CMK (cell line): ENCODE data around the gene FBXO44.
"Not testable (repeated sequence)": the region's sequence is repeated elsewhere in the genome, so short reads cannot be mapped to it uniquely, and the experiment has no call there.

Source experiments
- DNase-seq: peaks from one replicate; pipeline ENCODE4 v3.0.0-alpha.2; 2010; ENCODE audit warnings: low read depth

FBXO44 gene, protein sequence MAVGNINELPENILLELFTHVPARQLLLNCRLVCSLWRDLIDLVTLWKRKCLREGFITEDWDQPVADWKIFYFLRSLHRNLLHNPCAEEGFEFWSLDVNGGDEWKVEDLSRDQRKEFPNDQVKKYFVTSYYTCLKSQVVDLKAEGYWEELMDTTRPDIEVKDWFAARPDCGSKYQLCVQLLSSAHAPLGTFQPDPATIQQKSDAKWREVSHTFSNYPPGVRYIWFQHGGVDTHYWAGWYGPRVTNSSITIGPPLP

DNA sequence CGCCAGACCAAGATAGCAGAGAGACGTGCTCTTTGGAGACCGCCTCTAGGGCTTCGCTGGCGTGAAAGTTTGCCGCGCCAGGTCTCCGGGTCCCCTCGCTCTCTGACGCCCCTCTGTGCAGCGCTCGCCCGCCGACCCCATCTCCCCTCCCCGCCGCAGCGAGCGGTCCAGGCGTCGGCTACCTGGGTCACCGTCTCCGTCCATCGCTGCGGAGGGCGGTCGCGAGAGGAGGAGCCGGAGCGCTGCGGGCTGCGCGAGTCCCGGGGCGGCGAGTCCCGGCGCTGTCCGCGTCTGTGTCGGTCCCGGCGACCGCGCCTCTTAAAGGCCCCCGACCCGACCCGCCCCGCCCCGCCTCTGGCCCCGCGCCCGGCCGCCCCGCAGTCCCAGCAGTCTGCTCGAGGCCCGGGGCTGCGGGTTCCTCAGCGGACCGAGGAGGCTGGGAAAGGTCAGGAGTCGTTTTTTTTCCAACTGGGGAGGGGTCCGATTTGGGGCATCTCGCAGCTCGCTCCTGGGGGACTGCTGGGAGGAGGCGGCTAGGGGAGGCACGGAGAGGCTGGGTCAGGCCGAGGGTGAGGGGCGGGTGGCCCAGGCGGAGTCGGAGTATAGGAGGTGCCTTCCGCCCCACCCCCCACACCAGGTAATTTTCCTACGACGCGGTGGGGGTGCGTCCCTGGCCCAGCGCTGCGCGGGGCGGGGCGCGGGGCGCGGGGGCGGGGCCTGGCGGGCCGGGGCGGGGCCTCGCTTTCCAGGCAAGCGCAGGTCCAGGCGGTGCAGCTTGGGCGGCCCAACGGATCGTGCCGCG, at the start of gene FBXO44, which contains the start of gene FBXO2:
Gene FBXO44, plus strand, starts transcription at position 741 of the 802 bp plus-strand sequence. CDS start 959 bp downstream, outside the sequence.
Gene FBXO2, minus strand, starts transcription at position 293 of the 802 bp plus-strand sequence. Its CDS starts 89 bp downstream, at position 204.
- no peak for DNase-seq

DNA sequence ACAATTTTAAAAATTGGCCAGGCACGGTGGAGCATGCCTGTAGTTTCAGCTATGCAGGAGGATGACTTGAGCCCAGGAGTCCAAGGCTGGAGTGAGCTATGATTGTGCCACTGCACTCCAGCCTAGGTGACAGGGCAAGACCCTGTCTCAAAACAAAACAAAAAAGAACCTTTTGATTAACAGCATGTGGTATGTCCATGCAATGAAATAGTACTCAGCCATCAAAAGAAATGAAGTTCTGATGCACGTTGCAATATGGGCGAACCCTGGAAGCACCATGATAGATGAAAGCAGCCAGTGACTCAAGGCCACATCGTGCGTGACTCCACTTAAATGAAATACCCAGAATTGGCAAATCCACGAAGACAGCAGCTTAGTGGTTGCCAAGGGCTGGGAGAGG, 47.9 kb upstream of the FBXO44 start:
- DNase-seq = no peak

DNA sequence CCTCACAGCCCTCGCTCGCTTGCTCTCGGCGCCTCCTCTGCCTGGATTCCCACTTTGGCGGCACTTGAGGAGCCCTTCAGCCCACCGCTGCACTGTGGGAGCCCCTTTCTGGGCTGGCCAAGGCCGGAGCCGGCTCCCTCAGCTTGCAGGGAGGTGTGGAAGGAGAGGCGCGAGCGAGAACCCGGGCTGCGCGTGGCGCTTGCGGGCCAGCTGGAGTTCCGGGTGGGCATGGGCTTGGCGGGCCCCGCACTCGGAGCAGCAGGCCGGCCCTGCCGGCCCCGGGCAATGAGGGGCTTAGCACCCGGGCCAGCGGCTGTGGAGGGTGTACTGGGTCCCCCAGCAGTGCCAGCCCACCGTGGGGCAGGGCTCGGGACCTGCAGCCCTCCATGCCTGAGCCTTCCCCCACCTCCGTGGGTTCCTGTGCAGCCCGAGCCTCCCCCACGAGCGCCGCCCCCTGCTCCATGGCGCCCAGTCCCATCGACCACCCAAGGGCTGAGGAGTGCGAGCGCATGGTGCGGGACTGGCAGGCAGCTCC, 46.0 kb upstream of the FBXO44 start:
- DNase-seq = not testable (repeated sequence)

DNA sequence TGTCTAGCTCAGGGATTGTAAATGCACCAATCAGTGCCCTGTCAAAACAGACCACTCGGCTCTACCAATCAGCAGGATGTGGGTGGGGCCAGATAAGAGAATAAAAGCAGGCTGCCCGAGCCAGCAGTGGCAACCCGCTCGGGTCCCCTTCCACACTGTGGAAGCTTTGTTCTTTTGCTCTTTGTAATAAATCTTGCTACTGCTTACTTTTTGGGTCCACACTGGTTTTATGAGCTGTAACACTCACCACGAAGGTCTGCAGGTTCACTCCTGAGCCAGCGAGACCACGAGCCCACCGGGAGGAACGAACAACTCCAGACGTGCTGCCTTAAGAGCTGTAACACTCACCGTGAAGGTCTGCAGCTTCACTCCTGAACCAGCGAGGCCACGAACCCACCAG, 45.3 kb upstream of the FBXO44 start:
- not testable (repeated sequence) for DNase-seq

DNA sequence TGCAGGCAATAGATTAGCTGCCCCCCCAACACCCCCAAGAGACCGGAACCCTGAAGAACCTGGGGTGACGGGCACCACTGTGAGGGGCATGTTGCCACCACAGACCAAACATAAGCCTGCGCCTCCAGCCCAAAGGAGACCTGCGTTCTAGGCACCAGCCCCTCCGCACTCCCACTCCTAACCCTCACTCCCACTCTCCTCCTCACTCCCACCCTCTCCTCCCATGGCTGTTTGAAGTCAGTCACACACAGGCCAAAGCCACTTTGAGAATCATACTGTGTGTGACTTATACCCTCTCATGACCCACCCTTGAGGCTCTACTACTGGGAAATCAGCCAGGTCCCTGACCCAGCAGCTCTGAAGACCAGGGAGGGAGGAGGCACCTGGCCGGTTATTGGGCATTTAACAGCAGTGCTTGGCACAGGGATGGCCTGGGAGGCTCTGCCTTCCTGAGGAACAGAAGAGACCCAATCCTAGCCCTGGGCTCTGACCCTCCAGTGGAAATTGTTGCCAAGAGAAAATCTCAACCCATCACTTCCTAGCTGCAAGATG, 44.0 kb upstream of the FBXO44 start:
- no peak for DNase-seq

DNA sequence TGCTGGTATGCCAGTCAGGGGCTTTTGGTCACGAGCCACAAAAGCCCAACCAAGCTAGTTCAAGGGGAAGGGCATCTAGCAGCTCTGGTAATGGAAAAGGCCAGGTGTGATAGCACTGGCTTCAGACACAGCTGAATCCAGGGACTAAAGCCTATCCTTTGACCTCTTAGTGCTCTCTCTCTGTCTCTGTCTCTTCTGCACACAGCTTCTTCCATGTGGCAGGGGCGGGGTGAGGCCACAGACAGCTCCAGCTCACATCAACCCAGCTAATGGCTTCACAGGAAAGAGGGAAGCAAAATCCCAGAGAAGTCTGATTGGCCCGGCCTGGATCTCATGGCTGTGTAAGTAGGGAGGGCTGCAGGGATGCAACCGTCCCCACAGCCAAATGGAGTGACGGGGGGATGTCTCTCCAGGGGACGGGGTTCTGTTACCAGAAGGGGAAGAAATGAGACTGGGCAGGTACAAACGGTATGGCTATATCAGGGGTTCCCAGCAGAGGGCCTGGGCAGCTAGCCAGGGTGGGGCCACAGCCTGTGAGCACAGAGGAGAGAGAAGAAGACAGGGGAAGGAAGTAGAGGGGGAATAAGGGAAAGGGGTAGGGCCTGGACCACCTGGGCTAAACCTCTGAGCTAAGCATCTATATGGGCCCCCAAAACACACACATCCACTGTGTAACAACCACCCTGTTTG, 42.9 kb upstream of the FBXO44 start:
- DNase-seq = no peak

DNA sequence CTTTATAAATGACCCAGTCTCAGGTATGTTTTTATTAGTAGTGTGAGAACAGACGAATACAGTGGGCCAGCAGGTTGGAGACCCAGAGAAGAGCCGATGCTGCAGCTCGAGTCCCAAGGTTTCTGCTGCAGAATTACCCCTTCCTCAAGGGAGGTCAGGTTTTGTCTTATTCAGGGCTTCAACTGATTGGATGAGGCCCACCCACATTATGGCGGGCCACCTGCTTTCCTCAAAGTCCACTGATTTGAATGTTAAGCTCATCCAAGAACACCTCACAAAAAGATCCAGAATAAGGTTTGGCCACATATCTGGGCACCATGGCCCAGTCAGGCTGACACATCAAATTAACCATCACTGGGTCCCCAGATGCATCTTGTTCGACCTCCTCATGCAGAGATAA, 41.3 kb upstream of the FBXO44 start:
- no peak for DNase-seq

DNA sequence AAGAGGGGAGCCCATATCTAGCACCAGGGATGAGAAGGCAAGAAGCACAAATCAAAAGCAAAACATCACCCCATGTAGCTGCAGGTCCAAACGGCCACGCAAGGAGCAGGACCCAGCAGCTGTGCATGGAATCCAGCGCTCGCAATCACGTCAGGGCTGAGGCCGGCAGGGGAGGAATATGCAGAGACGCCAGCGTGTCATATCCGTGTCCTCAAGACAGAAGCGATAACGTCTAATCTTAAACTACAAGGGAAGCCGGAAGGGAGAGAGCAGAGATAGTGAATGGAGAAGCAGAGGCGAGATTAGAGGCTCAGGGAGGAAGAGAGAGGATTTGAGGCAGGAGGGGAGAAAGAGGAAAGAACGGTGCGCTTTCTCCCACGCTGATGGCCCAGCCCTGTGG, 39.6 kb upstream of the FBXO44 start:
- peak; percentile 72 for DNase-seq

DNA sequence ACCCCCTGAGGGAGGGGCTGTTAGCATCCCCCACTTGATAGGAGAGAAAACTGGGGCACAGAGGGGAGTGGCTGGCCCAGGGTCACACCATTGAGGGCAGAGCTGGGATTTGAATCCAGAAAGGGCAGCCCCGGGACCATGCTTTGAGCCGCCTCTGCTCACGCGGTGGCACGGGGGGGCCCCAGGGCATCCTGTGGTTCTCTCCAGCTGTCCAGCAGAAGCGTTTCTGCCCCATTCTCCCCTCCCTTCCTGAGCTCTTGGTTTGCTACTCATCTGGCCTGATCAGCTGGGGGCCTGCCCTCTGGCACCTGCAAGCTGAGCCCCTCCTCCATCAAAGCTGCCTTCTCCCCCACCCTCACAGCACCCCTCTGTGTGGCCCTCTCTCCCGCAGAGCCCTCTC, 37.9 kb upstream of the FBXO44 start:
- DNase-seq = no peak

DNA sequence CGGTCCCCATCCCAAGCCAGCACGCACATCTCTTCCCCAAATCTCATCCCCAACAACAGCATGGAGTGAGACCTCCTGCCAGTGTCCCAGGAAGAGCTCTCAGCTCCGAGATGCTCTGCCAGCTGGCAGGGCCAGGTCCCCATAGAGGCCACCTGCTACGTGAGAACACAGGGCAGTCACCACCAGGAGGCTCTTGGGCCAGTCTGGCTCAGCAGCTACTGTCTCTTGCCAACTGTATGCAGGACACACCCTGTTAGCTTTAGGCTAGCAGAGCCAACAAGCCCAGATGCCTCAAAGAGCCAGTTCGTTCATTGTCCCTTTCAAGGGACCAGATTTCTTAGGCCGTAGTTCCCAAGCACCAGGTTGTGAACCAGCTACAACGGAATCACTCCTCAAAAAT, 37.4 kb upstream of the FBXO44 start:
- no peak for DNase-seq

DNA sequence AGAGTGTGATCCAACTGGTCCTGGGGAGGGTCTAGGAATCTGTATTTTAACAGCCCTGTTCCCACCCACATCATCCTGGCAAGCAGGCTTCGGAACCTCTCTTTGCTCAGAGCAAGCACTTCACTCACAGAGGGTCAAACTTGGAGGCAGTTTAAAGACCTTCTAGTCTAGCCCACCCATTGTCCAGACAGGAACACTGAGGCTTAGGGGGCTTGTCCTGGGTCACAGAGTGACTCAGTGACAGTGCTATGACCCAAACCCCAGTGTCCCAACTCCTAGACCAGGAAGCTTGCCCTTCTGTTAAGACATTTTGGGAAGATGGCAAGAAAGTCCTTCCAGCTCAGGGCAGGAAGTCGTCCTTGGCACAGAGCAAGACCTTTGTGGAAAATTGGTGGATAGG, 36.9 kb upstream of the FBXO44 start:
- no peak for DNase-seq

DNA sequence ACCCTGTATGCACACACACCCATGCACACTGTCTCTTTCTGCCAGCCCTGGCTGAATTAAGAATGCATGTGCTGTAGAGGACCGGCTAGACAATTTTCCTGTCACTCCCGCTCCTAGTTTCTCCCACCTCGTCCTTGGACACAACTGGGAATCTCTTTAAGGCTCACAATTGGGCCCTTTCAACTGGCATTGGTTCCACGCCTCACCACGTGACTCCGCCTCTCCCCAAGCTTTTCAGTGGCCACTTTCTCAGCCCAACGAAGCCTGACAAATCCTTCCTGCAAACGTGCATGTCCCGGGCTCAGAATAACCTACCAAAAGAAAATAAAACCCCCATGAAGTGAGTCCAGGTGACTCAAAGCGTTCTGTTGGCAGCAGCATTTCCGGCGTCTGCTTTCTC, 34.3 kb upstream of the FBXO44 start:
- DNase-seq = no peak

DNA sequence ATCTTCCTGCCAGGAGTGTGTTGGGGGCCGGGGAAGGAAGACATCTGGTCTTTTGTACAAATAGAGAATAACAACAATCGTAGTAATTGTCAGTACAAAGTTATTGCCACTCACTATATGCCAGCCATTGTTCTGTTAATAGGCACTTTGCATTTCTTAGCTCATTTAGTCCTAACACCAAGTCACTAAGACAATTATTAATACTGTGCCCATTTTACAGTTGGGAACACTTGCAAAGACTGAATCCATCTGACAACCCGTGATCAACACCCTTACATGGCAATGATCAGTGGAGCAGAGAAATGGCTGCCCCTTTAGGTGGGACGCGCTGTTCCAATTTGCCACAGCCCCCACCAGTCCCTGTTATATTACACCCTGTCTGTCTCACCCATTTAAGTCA, 33.8 kb upstream of the FBXO44 start:
- DNase-seq = no peak

DNA sequence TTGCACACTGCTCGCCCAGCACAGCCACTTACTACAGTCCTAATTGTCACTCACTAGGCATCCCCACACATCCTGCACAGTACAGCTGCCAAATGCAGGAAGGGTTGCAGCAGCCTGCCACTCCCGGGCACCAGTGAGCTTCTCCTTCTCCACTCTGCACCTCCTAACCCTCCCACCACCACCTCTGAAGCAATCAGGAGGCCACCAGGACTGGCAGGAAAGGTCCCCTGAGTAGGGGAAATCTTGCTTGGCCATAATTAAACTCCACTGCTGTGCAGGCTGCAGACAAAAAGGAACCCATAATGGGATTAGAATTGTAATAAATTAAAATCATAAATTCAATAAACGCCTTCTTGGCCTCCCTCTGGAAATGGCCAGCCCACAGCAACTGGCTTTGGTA, 32.3 kb upstream of the FBXO44 start:
- DNase-seq = no peak

DNA sequence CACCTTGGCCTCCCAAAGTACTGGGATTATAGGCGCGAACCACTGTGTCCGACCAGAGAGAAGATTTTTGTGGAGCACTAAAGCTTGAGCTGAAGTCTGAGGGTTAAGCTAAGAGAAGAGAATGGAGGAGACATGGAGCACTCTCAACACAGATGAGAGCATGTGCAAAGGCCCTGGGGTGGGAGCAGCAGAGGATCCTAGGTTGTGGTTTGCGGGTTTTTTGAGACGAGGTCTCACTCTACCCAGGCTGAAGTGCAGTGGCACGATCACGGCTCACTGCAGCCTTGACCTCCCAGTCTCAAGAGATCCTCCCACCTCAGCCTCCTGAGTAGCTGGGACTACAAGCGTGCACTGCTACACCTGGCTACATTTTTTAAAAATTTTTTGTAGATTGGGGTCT, 31.0 kb upstream of the FBXO44 start:
- no peak for DNase-seq

DNA sequence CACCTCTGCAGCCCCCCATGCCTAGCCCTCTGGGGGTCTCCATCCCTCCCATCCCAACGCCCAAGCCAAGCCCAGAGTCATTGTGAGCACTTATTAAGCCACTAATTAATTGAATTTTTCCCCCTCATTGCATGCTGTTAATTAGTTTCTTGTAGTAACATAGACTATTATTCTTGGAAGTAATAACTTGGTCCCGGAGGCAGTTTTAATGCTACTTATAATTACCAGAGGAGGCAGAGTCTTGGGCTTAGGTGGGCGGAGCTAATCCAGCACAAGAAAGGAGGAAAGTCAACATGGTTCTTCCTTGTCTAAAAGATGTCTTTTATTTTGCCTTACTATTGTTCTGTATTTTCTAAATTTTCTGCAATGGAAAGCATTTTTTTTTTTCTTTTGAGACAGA, 28.1 kb upstream of the FBXO44 start:
- DNase-seq = no peak

DNA sequence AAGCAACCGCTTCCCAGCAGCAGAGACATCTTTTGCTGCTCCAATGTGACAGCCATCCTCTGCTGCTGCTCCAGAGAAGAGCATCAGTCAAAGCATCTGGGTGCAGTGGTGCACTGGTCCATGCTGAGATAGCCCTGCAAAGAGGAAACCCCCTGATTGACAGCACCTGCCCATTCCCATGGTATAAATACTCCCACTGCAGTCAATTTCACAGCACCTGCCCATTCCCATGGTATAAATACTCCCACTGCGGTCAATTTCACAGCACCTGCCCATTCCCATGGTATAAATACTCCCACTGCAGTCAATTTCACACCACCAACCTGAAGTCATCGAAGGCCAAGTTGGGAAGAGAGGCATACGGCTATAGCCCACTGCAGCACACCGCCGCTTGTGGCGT, 25.9 kb upstream of the FBXO44 start:
- no peak for DNase-seq

DNA sequence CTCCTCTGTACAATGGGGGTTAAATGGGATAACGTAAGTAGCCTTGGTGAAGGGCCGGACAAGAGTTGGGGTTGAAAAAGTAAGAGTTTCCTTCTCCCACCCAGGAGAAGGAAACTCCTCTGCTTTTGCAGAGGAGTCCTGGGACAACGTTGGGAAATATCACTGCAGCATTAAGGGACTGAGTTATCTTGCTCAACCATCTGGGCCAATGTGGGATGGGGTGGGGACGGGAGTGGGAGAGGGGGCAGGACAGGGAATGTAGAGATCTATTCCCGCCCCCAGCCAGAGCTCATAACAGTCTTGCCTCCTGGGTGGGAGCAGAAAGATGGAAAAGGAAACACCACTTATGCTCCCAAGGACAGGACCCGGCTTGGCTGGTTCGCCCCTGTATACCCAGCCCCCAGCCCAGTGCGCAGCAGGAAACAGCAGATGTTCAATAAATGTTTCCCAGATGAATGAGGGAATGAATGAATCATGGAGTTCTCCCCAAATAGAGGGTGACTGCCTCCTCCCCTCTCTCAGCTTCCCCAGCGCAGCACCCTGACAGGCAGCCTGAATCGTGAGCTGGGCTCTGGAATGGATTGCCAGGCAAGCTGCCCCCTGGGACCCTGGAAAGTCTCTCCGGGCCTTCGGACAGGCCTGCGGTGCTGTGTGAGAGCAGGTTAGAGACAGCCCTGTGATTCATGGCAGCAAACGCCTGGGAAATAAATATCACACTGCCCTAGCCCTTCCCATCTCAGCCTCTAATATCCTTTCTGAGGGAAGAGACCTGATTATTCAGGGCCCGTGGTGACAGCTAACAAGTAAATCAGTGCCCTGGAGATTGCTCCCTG, 25.3 kb upstream of the FBXO44 start:
- no peak for DNase-seq

DNA sequence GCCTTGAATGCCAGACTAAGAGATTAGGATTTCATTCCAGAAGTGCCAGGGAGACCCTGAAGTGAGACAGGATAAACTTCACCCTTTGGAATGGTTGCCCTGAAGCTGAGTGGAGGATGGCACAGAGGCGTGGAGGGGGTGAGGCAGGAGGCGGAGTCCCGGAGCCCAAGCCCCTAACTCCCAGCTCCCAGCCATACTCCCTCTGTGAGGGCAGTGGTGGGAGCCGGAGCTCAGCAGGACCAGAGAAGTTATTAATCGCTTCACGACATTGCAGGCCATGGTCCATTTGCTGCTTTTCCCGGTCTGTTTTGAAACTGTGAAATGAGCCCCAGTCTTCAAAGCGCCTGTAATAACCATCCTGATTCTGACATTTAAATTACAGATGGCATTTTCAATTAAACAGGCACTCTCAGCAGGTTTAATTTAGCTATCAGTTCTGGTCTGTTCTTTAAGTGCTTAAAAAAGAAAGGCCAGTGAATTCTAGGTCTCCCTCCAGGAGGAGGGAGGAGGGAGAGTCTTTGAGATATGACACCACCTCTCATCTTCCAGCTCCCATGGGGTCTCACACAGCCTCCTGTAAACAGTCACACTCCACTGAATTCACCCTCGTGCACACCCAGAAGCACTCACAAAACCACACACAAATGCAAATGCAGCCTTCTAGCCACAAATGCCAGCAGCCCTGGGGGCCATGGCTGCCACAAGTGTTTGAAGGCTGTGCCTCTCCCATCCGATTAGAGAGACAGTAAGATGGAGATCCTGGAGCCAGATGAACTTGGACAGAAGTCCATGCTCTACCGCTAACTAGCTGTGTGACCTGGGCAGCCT, 20.1 kb upstream of the FBXO44 start:
- DNase-seq = no peak

DNA sequence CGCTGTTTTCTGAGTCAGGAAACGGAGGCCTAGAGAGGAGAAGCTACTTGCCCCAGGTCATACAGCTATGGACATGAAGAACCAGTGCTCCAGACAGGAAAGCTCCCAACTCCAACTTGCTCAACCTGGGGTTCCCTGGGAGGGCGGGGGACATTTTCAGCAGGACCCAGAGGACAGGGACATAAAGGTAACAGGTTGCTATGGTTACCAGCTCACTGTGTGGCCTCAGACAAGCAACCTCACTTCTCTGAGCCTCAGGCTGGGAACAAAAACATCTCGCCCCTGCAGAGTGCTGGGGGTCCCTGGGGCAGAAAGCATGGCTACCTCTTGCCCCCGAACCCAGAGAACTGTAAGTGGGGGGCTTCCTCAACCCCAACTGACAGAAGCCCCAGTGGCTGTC, 16.6 kb upstream of the FBXO44 start:
- no peak for DNase-seq

DNA sequence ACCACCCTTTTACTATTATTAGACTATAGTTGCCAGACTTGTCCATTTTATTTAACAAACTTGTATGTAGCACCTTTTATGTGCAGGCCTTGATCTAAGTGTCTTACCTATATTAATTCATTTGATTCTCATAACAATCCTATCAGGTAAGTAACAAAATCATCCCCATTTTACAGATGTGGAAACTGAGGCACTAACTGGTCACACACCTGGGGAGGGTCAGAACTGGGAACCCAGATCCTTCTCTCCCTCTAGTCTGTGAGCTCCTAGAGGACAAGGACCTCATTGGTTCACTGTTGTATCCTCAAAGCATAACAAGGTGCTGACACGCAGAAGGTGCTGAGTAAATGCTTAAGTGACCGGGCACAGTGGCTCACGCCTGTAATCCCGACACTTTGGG, 15.3 kb upstream of the FBXO44 start:
- no peak for DNase-seq
